HEK293 (cell line): ENCODE measurements around the gene SLC16A1.
A peak's percentile ranks its signal among the peaks of the same experiment; 100 is the strongest.

Experiments used
- CTCF ChIA-PET: fragments of 350-600 bp; formaldehyde crosslinking; extraction: SDS; loops from one replicate; lab custom pipeline; 2021; ENCODE audit warnings: antibody characterized with exemption; lab: Yijun Ruan, JAX
- POLR2A ChIA-PET: fragments of 300-600 bp; formaldehyde crosslinking; extraction: SDS; loops from one replicate; lab custom pipeline; 2020; ENCODE audit warnings: antibody characterized with exemption, inconsistent platforms; lab: Yijun Ruan, JAX
- H3K27ac ChIP-seq: fragments of 200-500 bp; sonication (Bioruptor generic); 2 replicates; pipeline ENCODE4 v1.5.1; 2014; ENCODE audit warnings: low read depth, low read length, control low read depth, inconsistent platforms; ENCODE audit errors: extremely low read depth
- H3K36me3 ChIP-seq, 2 experiments: fragments of 200-500 bp in 1 of 2; sonication (Bioruptor generic) in 1 of 2; 1 replicate in 1 of 2; 2 replicates in 1 of 2; pipeline ENCODE4 v1.5.1; 2014 to 2017; ENCODE audit warnings: inconsistent platforms in 2 of 2, low read length in 2 of 2; ENCODE audit not compliant: control insufficient read depth in 2 of 2, insufficient read depth in 1 of 2
- H3K4me1 ChIP-seq: fragments of 200-500 bp; sonication (Bioruptor generic); 2 replicates; pipeline ENCODE4 v1.5.1; 2014; ENCODE audit warnings: mild to moderate bottlenecking, low read length, inconsistent platforms; ENCODE audit not compliant: control insufficient read depth, insufficient read depth
- H3K4me3 ChIP-seq: 2 replicates; pipeline ENCODE4 v1.5.1; 2011; ENCODE audit warnings: low read depth, mild to moderate bottlenecking, control low read depth, low read length, moderate library complexity
- H3K9me3 ChIP-seq: fragments of 200-500 bp; sonication (Bioruptor generic); 2 replicates; pipeline ENCODE4 v1.5.1; 2014; ENCODE audit warnings: low read depth, low read length, inconsistent platforms; ENCODE audit not compliant: control insufficient read depth, insufficient read depth
- EGR2 ChIP-seq: fragments of 450-650 bp; formaldehyde crosslinking; IDR thresholded peaks from 2 replicates; pipeline ENCODE4 v1.5.1; 2016; ENCODE audit warnings: low read depth, missing biosample characterization, missing genetic modification characterization
- KLF1 ChIP-seq: fragments of 450-650 bp; formaldehyde crosslinking; IDR thresholded peaks from 2 replicates; pipeline ENCODE4 v1.5.1; 2016; ENCODE audit warnings: missing biosample characterization, missing genetic modification characterization
- MZF1 ChIP-seq: fragments of 450-650 bp; formaldehyde crosslinking; IDR thresholded peaks from 2 replicates; pipeline ENCODE4 v1.5.1; 2017; ENCODE audit warnings: missing biosample characterization, missing genetic modification characterization, borderline replicate concordance
- OSR2 ChIP-seq: fragments of 450-650 bp; formaldehyde crosslinking; IDR thresholded peaks from 2 replicates; pipeline ENCODE4 v1.5.1; 2016; ENCODE audit warnings: missing biosample characterization, missing genetic modification characterization
- PRDM1 ChIP-seq: fragments of 450-650 bp; formaldehyde crosslinking; IDR thresholded peaks from 2 replicates; pipeline ENCODE4; 2016; ENCODE audit warnings: missing biosample characterization, missing genetic modification characterization
- RBAK ChIP-seq: fragments of 450-650 bp; formaldehyde crosslinking; IDR thresholded peaks from 2 replicates; pipeline ENCODE4 v1.5.1; 2016; ENCODE audit warnings: missing biosample characterization, missing genetic modification characterization
- SALL2 ChIP-seq: fragments of 450-650 bp; formaldehyde crosslinking; IDR thresholded peaks from 2 replicates; pipeline ENCODE4 v1.5.0; 2017; ENCODE audit warnings: missing biosample characterization, mild to moderate bottlenecking, missing genetic modification characterization, borderline replicate concordance
- SCRT1 ChIP-seq: fragments of 450-650 bp; formaldehyde crosslinking; IDR thresholded peaks from 2 replicates; pipeline ENCODE4 v1.5.1; 2016; ENCODE audit warnings: missing biosample characterization, missing genetic modification characterization, borderline replicate concordance
- SCRT2 ChIP-seq: fragments of 450-650 bp; formaldehyde crosslinking; IDR thresholded peaks from 2 replicates; pipeline ENCODE4 v1.5.1; 2016; ENCODE audit warnings: missing biosample characterization, missing genetic modification characterization
- TCF7L2 ChIP-seq: IDR thresholded peaks from 2 replicates; pipeline ENCODE4 v1.6.1; 2011; ENCODE audit warnings: low read depth, mild to moderate bottlenecking, inconsistent platforms, low read length, moderate library complexity, borderline replicate concordance
- TRIM28 ChIP-seq: IDR thresholded peaks from 2 replicates; pipeline ENCODE4 v1.6.1; 2011; ENCODE audit warnings: low read length, control low read depth, borderline replicate concordance
- YY2 ChIP-seq: fragments of 450-650 bp; formaldehyde crosslinking; IDR thresholded peaks from 2 replicates; pipeline ENCODE4 v1.5.1; 2016; ENCODE audit warnings: missing biosample characterization, missing genetic modification characterization
- ZBTB17 ChIP-seq: fragments of 450-650 bp; formaldehyde crosslinking; IDR thresholded peaks from 2 replicates; pipeline ENCODE4 v1.5.1; 2016; ENCODE audit warnings: missing biosample characterization, missing genetic modification characterization
- ZFP3 ChIP-seq: fragments of 450-650 bp; formaldehyde crosslinking; IDR thresholded peaks from 2 replicates; pipeline ENCODE4 v1.5.1; 2016; ENCODE audit warnings: low read depth, missing biosample characterization, missing genetic modification characterization
- ZFP37 ChIP-seq: fragments of 450-650 bp; formaldehyde crosslinking; IDR thresholded peaks from 2 replicates; pipeline ENCODE4 v1.5.1; 2016; ENCODE audit warnings: missing biosample characterization, missing genetic modification characterization
- ZFP41 ChIP-seq: fragments of 450-650 bp; formaldehyde crosslinking; IDR thresholded peaks from 2 replicates; pipeline ENCODE4 v1.5.1; 2016; ENCODE audit warnings: missing biosample characterization, missing genetic modification characterization, borderline replicate concordance
- ZNF112 ChIP-seq: fragments of 450-650 bp; formaldehyde crosslinking; IDR thresholded peaks from 2 replicates; pipeline ENCODE4 v1.5.0; 2017; ENCODE audit warnings: missing biosample characterization, missing genetic modification characterization
- ZNF169 ChIP-seq: fragments of 450-650 bp; formaldehyde crosslinking; IDR thresholded peaks from 2 replicates; pipeline ENCODE4 v1.5.1; 2016; ENCODE audit warnings: missing biosample characterization, missing genetic modification characterization
- ZNF239 ChIP-seq: fragments of 450-650 bp; formaldehyde crosslinking; IDR thresholded peaks from 2 replicates; pipeline ENCODE4 v1.5.1; 2016; ENCODE audit warnings: missing biosample characterization, missing genetic modification characterization
- ZNF324 ChIP-seq: fragments of 450-650 bp; formaldehyde crosslinking; IDR thresholded peaks from 2 replicates; pipeline ENCODE4 v1.5.1; 2016; ENCODE audit warnings: missing biosample characterization, missing genetic modification characterization
- ZNF37A ChIP-seq: fragments of 450-650 bp; IDR thresholded peaks from 2 replicates; pipeline ENCODE4 v1.5.1; 2018; ENCODE audit warnings: missing biosample characterization, missing genetic modification characterization
- ZNF423 ChIP-seq: fragments of 450-650 bp; formaldehyde crosslinking; IDR thresholded peaks from 2 replicates; pipeline ENCODE4 v1.5.1; 2016; ENCODE audit warnings: missing biosample characterization, missing genetic modification characterization
- ZNF510 ChIP-seq: fragments of 450-650 bp; formaldehyde crosslinking; IDR thresholded peaks from 2 replicates; pipeline ENCODE4 v1.5.1; 2018; ENCODE audit warnings: mild to moderate bottlenecking, missing genetic modification characterization, missing biosample characterization; ENCODE audit not compliant: insufficient replicate concordance
- ZNF544 ChIP-seq: fragments of 450-650 bp; formaldehyde crosslinking; IDR thresholded peaks from 2 replicates; pipeline ENCODE4 v1.5.0; 2017; ENCODE audit warnings: missing biosample characterization, missing genetic modification characterization
- ZNF548 ChIP-seq: fragments of 450-650 bp; formaldehyde crosslinking; IDR thresholded peaks from 2 replicates; pipeline ENCODE4 v1.5.1; 2016; ENCODE audit warnings: missing biosample characterization, missing genetic modification characterization
- ZNF558 ChIP-seq: fragments of 450-650 bp; formaldehyde crosslinking; IDR thresholded peaks from 2 replicates; pipeline ENCODE4 v1.5.1; 2016; ENCODE audit warnings: missing biosample characterization, missing genetic modification characterization
- ZNF626 ChIP-seq: fragments of 450-650 bp; sonication (Bioruptor Pico); formaldehyde crosslinking; IDR thresholded peaks from 2 replicates; pipeline ENCODE4 v1.5.1; 2018; ENCODE audit warnings: missing biosample characterization, missing genetic modification characterization, inconsistent platforms
- ZNF677 ChIP-seq: fragments of 450-650 bp; IDR thresholded peaks from 2 replicates; pipeline ENCODE4 v1.5.0; 2018; ENCODE audit warnings: missing biosample characterization, mild to moderate bottlenecking, missing genetic modification characterization, moderate library complexity
- ZNF747 ChIP-seq: fragments of 450-650 bp; formaldehyde crosslinking; IDR thresholded peaks from 2 replicates; pipeline ENCODE4 v1.5.1; 2016; ENCODE audit warnings: missing biosample characterization, missing genetic modification characterization
- ZNF792 ChIP-seq: fragments of 450-650 bp; formaldehyde crosslinking; IDR thresholded peaks from 2 replicates; pipeline ENCODE4 v1.5.1; 2016; ENCODE audit warnings: missing biosample characterization, missing genetic modification characterization
- ZNF843 ChIP-seq: fragments of 450-650 bp; formaldehyde crosslinking; IDR thresholded peaks from 2 replicates; pipeline ENCODE4 v1.5.1; 2016; ENCODE audit warnings: missing biosample characterization, missing genetic modification characterization
- TF ChIP-seq, protein P1 (sequence below): fragments of 450-650 bp; formaldehyde crosslinking; IDR thresholded peaks from 2 replicates; pipeline ENCODE4 v1.5.1; 2017; ENCODE audit warnings: missing biosample characterization, missing genetic modification characterization
- TF ChIP-seq, protein P2 (sequence below): IDR thresholded peaks from 2 replicates; pipeline ENCODE4 v1.6.1; 2011; ENCODE audit warnings: mild to moderate bottlenecking, low read depth, low read length, borderline replicate concordance
- TF ChIP-seq, protein P3 (sequence below): fragments of 450-650 bp; formaldehyde crosslinking; IDR thresholded peaks from 2 replicates; pipeline ENCODE4 v1.5.1; 2016; ENCODE audit warnings: missing biosample characterization, missing genetic modification characterization
- TF ChIP-seq, protein P4 (sequence below): fragments of 450-650 bp; formaldehyde crosslinking; IDR thresholded peaks from 2 replicates; pipeline ENCODE4 v1.5.1; 2016; ENCODE audit warnings: missing biosample characterization, missing genetic modification characterization
- TF ChIP-seq, protein P5 (sequence below): fragments of 450-650 bp; formaldehyde crosslinking; IDR thresholded peaks from 2 replicates; pipeline ENCODE4 v1.5.1; 2016; ENCODE audit warnings: missing biosample characterization, missing genetic modification characterization

Gene SLC16A1

DNA sequence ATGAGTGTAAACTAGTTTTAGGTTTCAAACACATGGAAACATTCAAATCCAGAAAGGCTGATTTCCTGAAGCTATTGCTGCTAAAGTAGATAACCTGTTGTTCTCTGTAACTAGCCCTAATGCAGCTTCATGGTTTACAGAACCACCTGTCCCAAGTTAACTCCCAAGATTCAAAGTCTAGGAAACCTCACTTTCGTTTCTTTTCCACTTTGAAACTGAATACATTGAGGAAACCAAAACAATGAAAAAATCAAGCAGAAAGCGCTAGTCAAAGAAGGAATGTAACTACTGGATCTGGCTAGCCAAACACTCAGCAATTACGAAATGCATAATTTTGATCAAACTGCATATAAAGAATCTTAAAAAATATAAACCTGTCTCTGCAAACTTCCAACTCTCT is 17.8 kb downstream of the SLC16A1 start:
- Histone ChIP-seq H3K36me3 (peaks cover 0 to 4% of the 10 kb centered on the region in 2 experiments; a peak in 1 of 3 replicates), H3K27ac (peak overlapping the region; percentile 35), H3K9me3 (no peaks in the 10 kb centered on the region), H3K4me1 (peaks cover 16% of the 10 kb centered on the region), H3K4me3 (no peak overlapping the region)
- ChIA-PET CTCF (interaction anchor here (1.7 kb wide), 1 partner anchor 134 kb away, joined by 5 read pairs; the partner anchor contains the start of gene LRIG2), POLR2A (interaction anchor here (2.3 to 3.1 kb wide), 2 partner anchors 16 to 18 kb away, joined by 11 to 16 read pairs; partner anchors contain the start of gene SLC16A1)
- TF ChIP-seq ZNF792 (no peak), SALL2 (no peak), ZNF548 (tag by site-specific recombination) (no peak), ZNF677 (tag by site-specific recombination) (no peak), ZNF169 (tag by site-specific recombination) (no peak), PRDM1 (tag by site-specific recombination) (peak; percentile 89), ZBTB17 (tag by site-specific recombination) (0 out of 2 replicates have a peak, but pooled peaks have one; percentile 6), ZNF510 (no peak), TRIM28 (no peak), ZFP3 (no peak), KLF1 (tag by site-specific recombination) (no peak), TCF7L2 (no peak), ZFP37 (tag by site-specific recombination) (no peak), ZNF626 (no peak), ZFP41 (no peak), ZNF558 (no peak), ZNF112 (no peak), RBAK (tag by site-specific recombination) (no peak), ZNF37A (tag by site-specific recombination) (no peak), SCRT1 (tag by site-specific recombination) (peak; percentile 91), ZNF544 (tag by site-specific recombination) (no peak), ZNF423 (tag by site-specific recombination) (no peak), ZNF239 (tag by site-specific recombination) (no peak), EGR2 (tag by site-specific recombination) (no peak), MZF1 (tag by site-specific recombination) (no peak), YY2 (no peak), ZNF747 (tag by site-specific recombination) (no peak), OSR2 (tag by site-specific recombination) (0 out of 2 replicates have a peak, but pooled peaks have one; percentile 9), ZNF324 (tag by site-specific recombination) (no peak), ZNF843 (tag by site-specific recombination) (no peak), SCRT2 (tag by site-specific recombination) (peak; percentile 95)
- TF ChIP-seq, protein P1, sequence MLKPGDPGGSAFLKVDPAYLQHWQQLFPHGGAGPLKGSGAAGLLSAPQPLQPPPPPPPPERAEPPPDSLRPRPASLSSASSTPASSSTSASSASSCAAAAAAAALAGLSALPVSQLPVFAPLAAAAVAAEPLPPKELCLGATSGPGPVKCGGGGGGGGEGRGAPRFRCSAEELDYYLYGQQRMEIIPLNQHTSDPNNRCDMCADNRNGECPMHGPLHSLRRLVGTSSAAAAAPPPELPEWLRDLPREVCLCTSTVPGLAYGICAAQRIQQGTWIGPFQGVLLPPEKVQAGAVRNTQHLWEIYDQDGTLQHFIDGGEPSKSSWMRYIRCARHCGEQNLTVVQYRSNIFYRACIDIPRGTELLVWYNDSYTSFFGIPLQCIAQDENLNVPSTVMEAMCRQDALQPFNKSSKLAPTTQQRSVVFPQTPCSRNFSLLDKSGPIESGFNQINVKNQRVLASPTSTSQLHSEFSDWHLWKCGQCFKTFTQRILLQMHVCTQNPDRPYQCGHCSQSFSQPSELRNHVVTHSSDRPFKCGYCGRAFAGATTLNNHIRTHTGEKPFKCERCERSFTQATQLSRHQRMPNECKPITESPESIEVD (tag by site-specific recombination) = peak; percentile 60
- TF ChIP-seq, protein P2, sequence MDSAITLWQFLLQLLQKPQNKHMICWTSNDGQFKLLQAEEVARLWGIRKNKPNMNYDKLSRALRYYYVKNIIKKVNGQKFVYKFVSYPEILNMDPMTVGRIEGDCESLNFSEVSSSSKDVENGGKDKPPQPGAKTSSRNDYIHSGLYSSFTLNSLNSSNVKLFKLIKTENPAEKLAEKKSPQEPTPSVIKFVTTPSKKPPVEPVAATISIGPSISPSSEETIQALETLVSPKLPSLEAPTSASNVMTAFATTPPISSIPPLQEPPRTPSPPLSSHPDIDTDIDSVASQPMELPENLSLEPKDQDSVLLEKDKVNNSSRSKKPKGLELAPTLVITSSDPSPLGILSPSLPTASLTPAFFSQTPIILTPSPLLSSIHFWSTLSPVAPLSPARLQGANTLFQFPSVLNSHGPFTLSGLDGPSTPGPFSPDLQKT = no peak
- TF ChIP-seq, protein P3, sequence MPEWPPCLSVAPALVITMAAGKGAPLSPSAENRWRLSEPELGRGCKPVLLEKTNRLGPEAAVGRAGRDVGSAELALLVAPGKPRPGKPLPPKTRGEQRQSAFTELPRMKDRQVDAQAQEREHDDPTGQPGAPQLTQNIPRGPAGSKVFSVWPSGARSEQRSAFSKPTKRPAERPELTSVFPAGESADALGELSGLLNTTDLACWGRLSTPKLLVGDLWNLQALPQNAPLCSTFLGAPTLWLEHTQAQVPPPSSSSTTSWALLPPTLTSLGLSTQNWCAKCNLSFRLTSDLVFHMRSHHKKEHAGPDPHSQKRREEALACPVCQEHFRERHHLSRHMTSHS (tag by site-specific recombination) = no peak
- TF ChIP-seq, protein P4, sequence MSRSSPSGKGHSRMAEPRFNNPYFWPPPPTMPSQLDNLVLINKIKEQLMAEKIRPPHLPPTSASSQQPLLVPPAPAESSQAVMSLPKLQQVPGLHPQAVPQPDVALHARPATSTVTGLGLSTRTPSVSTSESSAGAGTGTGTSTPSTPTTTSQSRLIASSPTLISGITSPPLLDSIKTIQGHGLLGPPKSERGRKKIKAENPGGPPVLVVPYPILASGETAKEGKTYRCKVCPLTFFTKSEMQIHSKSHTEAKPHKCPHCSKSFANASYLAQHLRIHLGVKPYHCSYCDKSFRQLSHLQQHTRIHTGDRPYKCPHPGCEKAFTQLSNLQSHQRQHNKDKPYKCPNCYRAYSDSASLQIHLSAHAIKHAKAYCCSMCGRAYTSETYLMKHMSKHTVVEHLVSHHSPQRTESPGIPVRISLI = no peak
- TF ChIP-seq, protein P5, sequence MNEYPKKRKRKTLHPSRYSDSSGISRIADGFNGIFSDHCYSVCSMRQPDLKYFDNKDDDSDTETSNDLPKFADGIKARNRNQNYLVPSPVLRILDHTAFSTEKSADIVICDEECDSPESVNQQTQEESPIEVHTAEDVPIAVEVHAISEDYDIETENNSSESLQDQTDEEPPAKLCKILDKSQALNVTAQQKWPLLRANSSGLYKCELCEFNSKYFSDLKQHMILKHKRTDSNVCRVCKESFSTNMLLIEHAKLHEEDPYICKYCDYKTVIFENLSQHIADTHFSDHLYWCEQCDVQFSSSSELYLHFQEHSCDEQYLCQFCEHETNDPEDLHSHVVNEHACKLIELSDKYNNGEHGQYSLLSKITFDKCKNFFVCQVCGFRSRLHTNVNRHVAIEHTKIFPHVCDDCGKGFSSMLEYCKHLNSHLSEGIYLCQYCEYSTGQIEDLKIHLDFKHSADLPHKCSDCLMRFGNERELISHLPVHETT = no peak
